GM18505 (cell line): Measurements from ENCODE around the gene HSPBAP1.
A peak's percentile ranks its signal among the peaks of the same experiment; 100 is the strongest.

Source experiments
- ATAC-seq: cut with Tn5 transposase; IDR thresholded peaks from one replicate; pipeline ENCODE4 v1.9.1; 2021; ENCODE audit not compliant: unreplicated experiment
- POLR2A ChIP-seq: IDR thresholded peaks from 4 replicates; pipeline ENCODE4 v1.6.1; 2011; ENCODE audit warnings: borderline replicate concordance; ENCODE audit not compliant: insufficient read depth, insufficient read length; ENCODE audit errors: extremely low read depth

The HSPBAP1 gene

DNA sequence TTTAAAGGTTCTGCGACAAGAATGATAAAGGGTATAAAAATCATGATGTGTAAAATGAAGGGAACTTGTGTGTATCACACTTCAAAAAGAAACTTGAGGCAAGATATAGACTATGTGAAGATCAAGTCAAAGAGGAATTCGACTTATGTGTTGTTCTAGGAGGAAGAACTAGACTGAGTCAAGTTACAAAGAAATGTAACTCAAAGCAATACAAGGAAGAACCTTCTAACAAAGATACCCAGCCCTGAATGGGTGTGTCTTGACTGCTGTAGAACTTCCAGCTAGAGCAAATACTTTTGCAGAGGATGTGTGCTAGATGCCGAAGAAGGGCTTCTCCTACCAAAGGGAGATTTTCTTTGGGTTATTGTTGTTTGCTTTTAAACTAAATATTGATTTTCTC, 3.7 kb upstream of the HSPBAP1 start:
- ATAC-seq, result no peak
- no peak for TF ChIP-seq POLR2A

DNA sequence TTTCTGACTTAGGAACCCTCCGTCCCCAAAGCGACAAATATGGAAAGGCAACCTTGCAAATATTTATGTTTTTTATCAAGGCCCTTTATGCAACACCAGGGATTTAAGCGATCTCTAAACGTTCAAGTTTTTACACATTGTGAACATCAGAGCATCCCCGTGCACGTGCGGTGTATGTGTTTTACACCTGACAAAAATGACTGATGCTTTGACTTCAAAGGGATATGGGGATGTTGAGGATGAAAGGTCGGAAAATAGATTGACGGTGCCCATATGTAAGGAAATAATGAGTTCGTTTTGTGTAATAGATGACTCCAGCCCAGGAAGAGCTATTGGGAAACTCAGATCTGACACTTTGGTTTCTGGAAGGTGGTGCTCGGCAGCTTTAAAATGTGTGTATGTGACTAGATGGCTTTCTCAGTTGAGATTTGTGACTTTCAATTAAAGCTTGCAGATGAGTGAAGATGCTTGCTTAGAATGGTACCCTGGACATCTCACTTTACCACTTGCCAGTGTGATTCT, 2.1 kb upstream of the HSPBAP1 start:
- ATAC-seq, result no peak

DNA sequence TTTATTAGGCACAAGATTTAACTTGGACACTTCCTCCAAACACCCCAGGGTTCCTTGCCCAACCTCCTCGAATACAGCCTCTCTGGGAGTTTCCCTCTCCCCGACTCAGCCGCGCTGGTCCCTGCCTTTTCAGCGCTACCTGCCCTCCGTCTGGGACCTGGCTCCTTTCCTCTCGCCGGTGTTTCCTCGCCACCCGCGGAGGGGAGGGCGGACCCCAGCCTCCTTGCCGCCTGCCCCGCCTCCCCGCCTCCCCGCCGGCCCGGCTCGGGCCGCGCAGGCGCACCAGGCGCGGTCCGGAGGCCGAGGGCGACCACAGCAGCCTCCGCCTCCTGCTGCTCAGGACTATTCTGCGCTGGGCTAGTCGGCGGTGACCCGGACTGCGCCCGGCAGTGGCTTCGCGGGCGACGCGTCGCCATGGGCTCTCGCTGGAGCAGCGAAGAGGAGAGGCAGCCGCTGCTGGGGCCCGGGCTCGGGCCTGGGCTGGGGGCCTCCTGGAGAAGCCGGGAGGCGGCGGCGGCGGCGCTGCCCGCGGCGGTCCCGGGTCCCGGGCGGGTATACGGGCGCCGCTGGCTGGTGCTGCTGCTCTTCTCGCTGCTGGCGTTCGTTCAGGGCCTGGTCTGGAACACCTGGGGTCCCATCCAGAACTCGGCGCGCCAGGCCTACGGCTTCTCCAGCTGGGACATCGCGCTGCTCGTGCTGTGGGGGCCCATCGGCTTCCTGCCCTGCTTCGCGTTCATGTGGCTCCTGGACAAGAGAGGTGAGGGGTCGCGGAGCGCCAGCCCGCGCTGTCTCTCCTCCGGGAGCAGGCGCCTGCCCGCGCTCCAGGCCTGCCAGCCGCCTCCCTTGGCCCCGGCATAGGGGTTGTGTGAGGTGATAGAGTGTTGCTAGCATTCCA, 1.4 kb upstream of the HSPBAP1 start, which contains the start of gene SLC49A4:
Gene SLC49A4, plus strand, starts transcription at position 291 of the 895 bp plus-strand sequence. Its CDS starts 124 bp downstream, at position 415.
- ATAC-seq, result peak; percentile 76
- TF ChIP-seq POLR2A, result peak; percentile 75

More for the DNA sequence above, 2.1 kb upstream of the HSPBAP1 start:
- TF ChIP-seq POLR2A, result no peak

DNA sequence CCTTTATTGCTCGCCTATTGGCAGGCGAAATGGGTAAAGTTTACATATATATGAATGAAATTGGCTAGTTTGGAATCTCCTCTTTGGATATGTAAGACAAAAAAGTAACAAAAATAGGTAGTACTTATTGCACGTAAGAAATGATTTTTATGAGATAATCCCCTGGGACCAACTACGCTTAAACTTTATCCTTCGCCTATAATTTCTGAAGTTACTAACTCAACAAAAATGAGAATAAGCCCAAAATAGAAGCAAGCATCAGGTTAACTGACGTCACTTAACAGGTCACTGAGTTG, 800 bp upstream of the HSPBAP1 start:
- ATAC-seq, result no peak
- TF ChIP-seq POLR2A, result no peak

DNA sequence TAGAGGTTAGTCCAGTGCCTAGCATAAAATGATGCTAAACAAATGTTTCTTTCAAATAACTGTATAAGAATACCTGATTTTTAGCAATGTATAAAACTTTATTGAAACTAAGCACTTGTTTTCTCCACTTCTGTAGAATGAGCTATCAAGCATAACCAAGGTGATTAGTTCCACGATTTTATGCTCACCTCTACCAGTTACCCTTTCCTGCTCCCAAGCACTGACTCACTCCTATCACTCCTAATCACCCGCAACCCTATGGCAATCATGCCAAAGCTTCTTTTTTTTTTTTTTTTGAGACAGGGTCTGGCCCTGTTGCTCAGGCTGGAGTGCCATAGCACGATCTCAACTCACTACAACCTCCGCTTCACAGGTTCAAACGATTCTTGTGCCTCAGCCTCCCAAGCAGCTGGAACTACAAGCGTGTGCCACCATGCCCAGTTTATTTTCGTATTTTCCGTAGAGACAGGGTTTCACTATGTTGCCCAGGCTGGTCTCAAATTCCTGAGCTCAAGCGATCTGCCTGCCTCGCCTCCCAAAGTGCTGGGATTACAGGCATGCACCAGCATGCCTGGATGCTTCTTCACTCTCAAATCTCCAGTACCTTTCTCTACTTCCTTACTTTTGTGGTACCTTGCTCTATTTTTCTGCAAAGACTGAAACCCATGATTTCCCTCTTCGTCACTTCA, 3.9 kb downstream of the HSPBAP1 start:
- no peak for TF ChIP-seq POLR2A
- no peak for ATAC-seq

DNA sequence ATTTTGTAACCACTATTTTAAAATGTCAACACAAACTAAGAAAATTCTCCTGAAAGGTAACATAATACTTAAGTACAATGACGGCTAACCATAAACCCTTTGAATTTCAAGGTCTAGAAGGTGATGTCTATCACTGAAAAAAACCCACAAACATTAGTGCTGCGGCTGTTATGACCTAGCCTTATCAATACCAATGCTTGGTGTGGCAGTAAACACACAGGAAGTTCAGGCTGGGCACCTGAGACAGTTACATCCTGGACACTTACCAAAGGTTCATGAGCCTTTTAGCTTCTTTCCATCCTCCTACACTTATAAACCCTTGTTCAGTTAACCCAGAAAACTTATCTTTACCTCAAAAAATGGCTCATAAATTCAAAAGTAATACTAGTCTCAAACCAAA, 5.8 kb downstream of the HSPBAP1 start:
- TF ChIP-seq POLR2A, result no peak
- no peak for ATAC-seq

DNA sequence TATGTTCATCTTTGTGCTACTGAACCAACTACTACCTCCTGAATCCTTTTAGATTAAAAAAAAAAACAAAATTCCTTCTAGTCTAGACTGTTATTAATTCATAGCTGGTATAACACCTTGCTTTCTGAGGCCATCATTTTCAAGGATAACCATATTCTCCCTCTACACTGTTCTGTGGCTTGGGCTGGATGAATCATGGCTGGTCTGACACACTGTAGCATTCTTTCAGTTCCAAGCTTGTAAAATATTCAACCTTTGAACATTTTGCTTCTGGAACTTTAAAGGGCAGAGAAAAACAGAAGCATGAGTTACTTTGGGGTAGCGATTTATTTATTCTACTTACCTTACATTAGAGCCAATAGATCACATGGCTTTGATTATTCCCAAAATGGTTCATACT, 7.6 kb downstream of the HSPBAP1 start:
- no peak for ATAC-seq
- TF ChIP-seq POLR2A, result no peak

DNA sequence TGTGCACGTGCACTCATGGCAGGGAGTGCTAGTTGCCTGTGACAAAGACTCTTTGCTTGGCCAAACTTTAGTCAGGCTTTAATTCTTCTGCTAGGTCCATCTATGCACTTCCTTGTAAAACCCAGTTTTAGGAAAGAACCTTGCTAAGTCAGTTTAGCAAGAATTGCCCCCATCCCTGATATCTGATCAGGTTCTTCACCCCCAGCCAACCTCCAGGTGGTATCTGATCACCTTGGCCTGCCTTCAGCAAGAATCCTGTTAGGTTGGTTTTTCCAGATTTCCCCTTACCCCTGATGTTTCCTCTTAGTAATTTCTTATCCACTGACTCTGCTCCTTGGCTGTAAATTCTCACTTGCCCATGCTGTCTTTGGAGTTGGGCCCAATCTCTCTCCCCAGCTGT, 8.4 kb downstream of the HSPBAP1 start:
- no peak for ATAC-seq
- TF ChIP-seq POLR2A, result no peak

DNA sequence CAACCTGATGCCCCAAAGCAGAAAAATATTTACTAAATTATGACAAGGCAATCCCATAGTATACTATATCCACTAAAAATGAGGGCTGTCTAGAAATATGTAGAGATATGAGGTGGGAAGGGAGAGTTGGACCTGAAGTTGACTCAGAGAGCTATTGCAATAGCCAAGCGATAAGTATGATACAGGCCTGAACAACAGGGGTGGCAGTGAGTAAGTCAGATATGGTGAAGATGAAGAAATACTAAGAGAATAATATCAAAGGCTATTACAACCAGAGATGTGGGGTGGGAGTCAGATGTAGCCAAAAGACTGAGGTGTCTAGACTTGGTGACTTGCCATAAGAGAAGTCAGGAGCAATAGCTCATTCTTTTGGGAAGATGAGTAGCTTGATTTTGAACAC, 9.2 kb downstream of the HSPBAP1 start:
- no peak for ATAC-seq

DNA sequence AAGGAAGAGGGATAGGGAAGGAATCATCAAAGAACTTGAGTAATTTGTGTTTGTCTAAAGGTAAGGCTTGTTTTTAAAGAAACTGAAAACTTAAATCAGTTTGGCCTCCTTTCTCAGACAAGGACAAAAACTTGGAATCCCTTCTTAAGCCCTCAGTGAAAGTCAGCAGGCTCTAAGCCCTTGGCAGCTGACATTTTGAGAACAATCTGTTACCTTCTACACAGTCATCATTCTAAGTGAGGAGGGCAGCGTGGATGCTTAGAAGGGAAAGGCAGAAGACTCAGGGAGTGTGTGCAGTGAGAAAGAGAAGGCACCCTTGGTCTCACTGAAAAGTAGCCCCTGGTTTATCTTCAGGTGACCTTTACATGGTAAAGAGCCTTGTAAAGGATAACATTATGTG, 10.8 kb downstream of the HSPBAP1 start:
- ATAC-seq, result no peak
- TF ChIP-seq POLR2A, result no peak

More for the DNA sequence above, 9.2 kb downstream of the HSPBAP1 start:
- TF ChIP-seq POLR2A, result no peak

DNA sequence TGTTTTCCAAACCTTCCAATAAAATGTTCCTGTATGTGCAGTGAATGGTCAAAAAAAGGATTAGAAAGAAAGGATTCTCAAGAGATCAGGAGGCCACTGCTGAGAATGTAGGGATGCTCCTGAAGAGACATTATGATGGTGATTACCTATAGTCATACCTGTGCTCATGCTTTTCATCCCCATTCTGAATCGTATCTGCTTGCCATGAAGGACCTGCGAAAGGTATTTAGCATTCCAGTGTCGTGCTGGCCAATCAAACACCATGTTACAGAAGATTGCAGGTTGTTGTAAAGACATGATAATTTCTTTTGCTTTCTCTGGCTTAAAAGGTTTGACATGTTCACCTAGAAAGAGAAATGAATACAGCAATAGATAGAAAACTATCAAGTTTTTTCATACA, 16.1 kb downstream of the HSPBAP1 start:
- no peak for TF ChIP-seq POLR2A
- ATAC-seq, result no peak

DNA sequence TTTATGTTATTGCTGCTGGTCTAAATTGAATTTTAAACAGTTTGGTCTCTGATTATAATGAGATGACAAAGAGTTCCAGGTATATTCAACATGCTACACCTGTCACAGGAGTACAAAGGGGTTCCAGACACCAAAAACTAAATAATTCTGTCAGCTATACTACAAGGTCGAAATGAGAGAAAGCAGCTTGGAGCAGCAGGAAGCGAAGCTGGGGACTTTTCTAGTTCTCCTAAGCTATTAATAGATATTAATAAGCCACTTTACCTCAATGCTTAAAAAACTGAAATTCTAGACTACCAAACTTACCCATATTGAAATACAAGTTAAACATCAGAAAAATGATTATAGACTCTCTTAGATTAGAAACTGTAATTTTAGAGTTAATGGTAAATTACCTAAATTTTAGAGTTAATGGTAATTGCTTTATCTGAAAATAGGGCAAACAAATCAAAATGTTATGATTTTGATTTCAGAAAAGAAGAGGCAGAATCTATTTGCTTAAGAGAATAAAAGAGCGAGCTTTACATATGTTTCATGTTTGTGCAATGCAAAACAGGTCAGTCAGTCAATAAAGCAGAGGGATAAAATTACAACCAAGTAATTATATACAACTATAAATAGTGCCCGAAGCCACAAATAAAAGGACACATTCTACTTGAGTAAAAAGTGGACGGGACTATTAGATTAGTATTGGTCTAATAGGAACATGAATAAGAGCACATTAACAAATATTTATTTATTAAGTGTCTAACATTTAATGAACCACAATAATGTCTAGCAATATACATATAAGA, 16.8 kb downstream of the HSPBAP1 start:
- no peak for ATAC-seq
- no peak for TF ChIP-seq POLR2A

DNA sequence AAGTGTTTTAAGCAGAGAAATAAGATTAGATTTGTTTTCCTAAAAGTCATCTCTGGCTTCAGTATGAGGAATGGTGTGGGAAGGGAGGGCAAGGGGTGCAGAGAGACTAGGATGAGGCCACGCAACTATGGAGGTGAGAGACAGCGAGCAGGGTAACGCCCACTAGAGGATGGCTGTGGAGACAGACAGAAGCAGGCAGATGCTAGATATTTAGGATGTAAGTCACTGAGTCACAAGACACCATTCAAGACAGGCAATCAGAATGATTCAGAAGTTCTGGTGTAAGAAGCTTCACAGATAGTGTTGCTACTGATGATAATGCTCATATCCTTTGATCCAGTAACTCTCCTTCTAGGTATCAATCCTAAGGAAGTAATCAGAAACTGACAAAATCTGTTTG, 19.1 kb downstream of the HSPBAP1 start:
- TF ChIP-seq POLR2A, result no peak
- ATAC-seq, result no peak
